HT1080 (cell line): ENCODE data around the gene THBD. TPM values are rescaled to one million over a fixed set of nuclear protein-coding genes. Genes with fewer than 3 reads are reported as not detected.

Experiments used
- DNase-seq: peaks from one replicate; pipeline ENCODE4 v3.0.0-alpha.2; 2015; ENCODE audit warnings: low read depth
- total RNA-seq: library from RNA; depleted of rRNA; stranded (reverse); fragments of >200 nt; shearing (Covaris generic); gene quantifications from 2 replicates; pipeline ENCODE4 v1.2.3, GENCODE V29; 2014; rRNA removed

Gene THBD
- total RNA-seq, 1 experiment from 2014 or later, result not detected

GRCh38 chr20:23011008-23011721 is 38.3 kb downstream of the THBD start:
- no peak for DNase-seq

GRCh38 chr20:23010096-23010495 is 39.4 kb downstream of the THBD start:
- DNase-seq, result no peak

- DNase-seq, result no peak
Observed at GRCh38 chr20:23009636-23010035, 39.8 kb downstream of the THBD start.

- no peak for DNase-seq
Observed at GRCh38 chr20:23008667-23009066, 40.8 kb downstream of the THBD start.

- no peak for DNase-seq
Observed at GRCh38 chr20:23007886-23008655, 41.4 kb downstream of the THBD start.

- DNase-seq, result no peak
Observed at GRCh38 chr20:23007462-23007861, 42.0 kb downstream of the THBD start.

GRCh38 chr20:23005776-23006175 is 43.7 kb downstream of the THBD start:
- no peak for DNase-seq

- no peak for DNase-seq
Observed at GRCh38 chr20:23003881-23004460, 45.5 kb downstream of the THBD start.

- no peak for DNase-seq
Observed at GRCh38 chr20:23003077-23003635, 46.3 kb downstream of the THBD start.

- DNase-seq, result no peak
Observed at GRCh38 chr20:23002276-23002675, 47.2 kb downstream of the THBD start.

GRCh38 chr20:23000232-23000947 is 49.1 kb downstream of the THBD start:
- no peak for DNase-seq

- no peak for DNase-seq
Observed at GRCh38 chr20:22999756-23000155, 49.7 kb downstream of the THBD start.

GRCh38 chr20:22998476-22998875 is 51.0 kb downstream of the THBD start:
- no peak for DNase-seq

GRCh38 chr20:22995923-22996322 is 53.5 kb downstream of the THBD start:
- no peak for DNase-seq

Other genes with a start within 250 kb of the THBD start
- gene SSTR4, start 14.4 kb downstream of the THBD start, total RNA-seq, result not detected in 2 replicates
- 0.03 and 0.20 TPM in 2 replicates for gene CD93, start 36.7 kb upstream of the THBD start, total RNA-seq